ENCODE results near the gene ACIN1. TPM values are rescaled to one million over a fixed set of nuclear protein-coding genes. Genes with fewer than 3 reads are reported as not detected.

Gene ACIN1
- total and polyA plus RNA-seq, 9 of the 15 experiments (the other 6 are each of a cell fraction or from before 2014, with no cell fraction given): 5.0 to 196 (median 129) TPM

- TF ChIP-seq ZNF407 (IDR thresholded peaks at IDR 0.05; ENCODE audit: low read depth): no peak
- TF ChIP-seq HEY1 (CRISPR knock-in tag; IDR thresholded peaks at IDR 0.05; ENCODE audit: borderline replicate concordance): no peak
- TF ChIP-seq ZKSCAN1 (IDR thresholded peaks at IDR 0.05; ENCODE audit: low read depth, low read length): no peak
- TF ChIP-seq MNT (conservative IDR thresholded peaks at IDR 0.05): no peak
- TF ChIP-seq DNMT1 (IDR thresholded peaks at IDR 0.05): no peak
- TF ChIP-seq SRSF7 (optimal IDR thresholded peaks at IDR 0.05; ENCODE audit: low read depth, low read length): no peak
- TF ChIP-seq ZFP30 (CRISPR knock-in tag; IDR thresholded peaks at IDR 0.05; ENCODE audit: borderline replicate concordance): no peak
- TF ChIP-seq MTA2 (IDR thresholded peaks at IDR 0.05; ENCODE audit: low read depth): peak; percentile 74
- TF ChIP-seq RNF2 (IDR thresholded peaks at IDR 0.05): no peak
- TF ChIP-seq XRCC3 (IDR thresholded peaks at IDR 0.05): no peak
- no peak for TF ChIP-seq CHAMP1 (IDR thresholded peaks at IDR 0.05)
- TF ChIP-seq LCOR (CRISPR knock-in tag; IDR thresholded peaks at IDR 0.05): no peak
- no peak for TF ChIP-seq SLC30A9 (CRISPR knock-in tag; IDR thresholded peaks at IDR 0.05)
- no peak for TF ChIP-seq NFYB (IDR thresholded peaks at IDR 0.05; ENCODE audit: extremely low read depth, insufficient read length)
- TF ChIP-seq HDAC1 (IDR thresholded peaks at IDR 0.05): peak in 1 of 2 experiments; percentile 53; a peak in 2 of 4 replicates
Measured at GRCh38 chr14:23128969-23129758, 34.2 kb upstream of the ACIN1 start (continued).

Data from K562 (cell line).